Stimulated activated CD8-positive, alpha-beta memory T cell treated with anti-CD3 and anti-CD28 coated beads, Interleukin-15, amount 100 ng/mL, for 48 hours (primary cell): ENCODE measurements around the gene ANKRD13D.

ENCODE experiments used
- DNase-seq, 2 donors: peaks; one replicate each; pipeline ENCODE4 v3.0.0-alpha.2; 2020; ENCODE audit warnings: low read depth in 2 of 2

The ANKRD13D gene

DNA sequence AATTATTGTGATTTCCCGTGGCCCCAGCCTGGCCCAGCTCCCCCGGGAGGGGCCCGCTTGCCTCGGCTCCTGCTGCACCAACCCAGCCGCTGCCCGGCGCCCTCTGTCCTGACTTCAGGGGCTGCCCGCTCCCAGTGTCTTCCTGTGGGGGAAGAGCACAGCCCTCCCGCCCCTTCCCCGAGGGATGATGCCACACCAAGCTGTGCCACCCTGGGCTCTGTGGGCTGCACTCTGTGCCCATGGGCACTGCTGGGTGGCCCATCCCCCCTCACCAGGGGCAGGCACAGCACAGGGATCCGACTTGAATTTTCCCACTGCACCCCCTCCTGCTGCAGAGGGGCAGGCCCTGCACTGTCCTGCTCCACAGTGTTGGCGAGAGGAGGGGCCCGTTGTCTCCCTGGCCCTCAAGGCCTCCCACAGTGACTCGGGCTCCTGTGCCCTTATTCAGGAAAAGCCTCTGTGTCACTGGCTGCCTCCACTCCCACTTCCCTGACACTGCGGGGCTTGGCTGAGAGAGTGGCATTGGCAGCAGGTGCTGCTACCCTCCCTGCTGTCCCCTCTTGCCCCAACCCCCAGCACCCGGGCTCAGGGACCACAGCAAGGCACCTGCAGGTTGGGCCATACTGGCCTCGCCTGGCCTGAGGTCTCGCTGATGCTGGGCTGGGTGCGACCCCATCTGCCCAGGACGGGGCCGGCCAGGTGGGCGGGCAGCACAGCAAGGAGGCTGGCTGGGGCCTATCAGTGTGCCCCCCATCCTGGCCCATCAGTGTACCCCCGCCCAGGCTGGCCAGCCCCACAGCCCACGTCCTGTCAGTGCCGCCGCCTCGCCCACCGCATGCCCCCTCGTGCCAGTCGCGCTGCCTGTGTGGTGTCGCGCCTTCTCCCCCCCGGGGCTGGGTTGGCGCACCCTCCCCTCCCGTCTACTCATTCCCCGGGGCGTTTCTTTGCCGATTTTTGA lies 3.3 kb upstream of the ANKRD13D start:
- DNase-seq: no peak

DNA sequence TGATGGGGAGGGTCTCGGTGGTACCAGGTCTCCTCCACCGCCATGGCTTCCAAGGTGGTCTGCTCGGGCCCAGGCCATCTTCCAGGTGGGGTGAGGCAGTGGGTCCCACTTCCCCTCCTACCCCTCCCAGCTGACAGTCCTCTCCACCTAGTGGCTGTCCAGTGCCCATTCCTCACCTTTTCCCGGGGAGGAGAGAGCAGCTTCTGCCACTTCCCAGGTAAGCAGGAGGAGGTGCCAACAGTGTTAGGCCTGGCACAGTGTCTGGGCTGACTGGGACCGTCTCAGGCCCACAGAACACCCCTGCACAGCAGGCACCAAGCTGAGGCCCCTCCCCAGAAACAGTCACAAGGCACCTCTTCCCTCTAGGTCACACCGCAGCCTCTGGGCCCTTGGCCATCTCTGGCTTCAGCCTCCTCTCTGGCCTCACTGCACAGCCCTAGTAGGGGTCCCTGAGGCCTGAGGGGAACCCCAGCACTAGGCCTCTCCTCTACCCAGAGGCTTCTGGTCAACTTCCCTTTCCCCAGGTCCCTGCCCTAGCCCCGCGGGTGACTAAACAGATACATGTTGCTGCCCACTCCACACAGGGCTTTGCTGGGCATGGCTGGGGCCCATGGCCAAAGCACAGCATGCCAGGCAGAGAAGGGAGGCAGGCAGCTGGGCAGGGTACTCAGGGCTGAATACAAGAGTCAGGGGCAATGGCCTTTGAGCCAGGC lies 2.3 kb upstream of the ANKRD13D start:
- no peak for DNase-seq

DNA sequence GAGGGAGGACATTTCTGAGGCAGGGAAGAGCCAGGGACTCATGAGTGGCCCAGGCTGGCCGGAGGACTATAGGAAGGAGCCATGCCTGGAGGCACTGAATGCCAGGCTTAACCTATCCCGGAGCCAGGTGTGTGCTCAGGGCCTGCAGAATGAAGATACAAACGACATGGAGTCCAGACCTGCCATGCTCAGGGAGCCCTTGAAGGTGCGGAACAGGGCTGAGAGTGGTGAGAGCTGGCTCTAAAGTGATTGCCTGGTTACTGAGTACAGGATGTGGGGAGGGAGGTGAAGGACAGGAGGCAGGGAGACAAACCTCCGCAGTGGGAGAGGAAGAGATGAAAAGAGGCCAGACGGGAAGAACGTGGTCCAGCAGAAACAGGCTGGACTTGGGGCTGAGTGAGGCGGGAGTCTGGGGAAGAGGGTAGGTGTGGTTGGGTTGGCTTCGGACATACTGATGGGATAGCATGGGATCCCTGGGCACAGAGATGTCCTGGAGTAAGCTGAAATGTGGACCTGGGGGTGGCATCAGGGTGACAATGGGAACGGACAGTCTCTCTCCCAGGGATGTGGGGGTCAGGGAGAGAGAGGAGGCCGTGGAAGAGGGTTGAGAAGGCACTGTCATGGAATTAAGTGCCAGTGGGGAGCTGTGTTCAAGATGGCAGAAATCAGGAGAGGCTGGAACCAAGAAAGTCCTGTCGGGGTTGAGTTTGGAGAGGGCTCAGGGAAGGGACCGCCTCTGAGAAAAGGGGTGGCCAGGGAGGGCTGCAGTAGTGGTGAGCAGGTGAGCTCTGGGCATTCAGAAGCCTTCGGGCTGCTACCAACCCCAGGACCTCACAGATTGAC lies 1.5 kb upstream of the ANKRD13D start:
- DNase-seq: no peak

DNA sequence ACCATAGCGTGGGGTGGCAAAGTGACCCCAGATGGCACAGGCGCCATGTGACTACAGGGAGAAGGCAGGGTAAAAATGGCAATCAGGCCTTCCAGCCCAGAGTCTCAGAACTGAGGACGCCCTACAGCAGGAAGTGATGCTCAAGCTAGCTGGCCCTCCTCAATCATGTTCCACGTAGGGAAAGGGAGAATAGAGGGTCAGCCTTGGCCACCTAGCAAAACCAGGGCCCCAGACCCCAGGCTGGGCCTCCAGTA lies 978 bp upstream of the ANKRD13D start:
- no peak for DNase-seq

DNA sequence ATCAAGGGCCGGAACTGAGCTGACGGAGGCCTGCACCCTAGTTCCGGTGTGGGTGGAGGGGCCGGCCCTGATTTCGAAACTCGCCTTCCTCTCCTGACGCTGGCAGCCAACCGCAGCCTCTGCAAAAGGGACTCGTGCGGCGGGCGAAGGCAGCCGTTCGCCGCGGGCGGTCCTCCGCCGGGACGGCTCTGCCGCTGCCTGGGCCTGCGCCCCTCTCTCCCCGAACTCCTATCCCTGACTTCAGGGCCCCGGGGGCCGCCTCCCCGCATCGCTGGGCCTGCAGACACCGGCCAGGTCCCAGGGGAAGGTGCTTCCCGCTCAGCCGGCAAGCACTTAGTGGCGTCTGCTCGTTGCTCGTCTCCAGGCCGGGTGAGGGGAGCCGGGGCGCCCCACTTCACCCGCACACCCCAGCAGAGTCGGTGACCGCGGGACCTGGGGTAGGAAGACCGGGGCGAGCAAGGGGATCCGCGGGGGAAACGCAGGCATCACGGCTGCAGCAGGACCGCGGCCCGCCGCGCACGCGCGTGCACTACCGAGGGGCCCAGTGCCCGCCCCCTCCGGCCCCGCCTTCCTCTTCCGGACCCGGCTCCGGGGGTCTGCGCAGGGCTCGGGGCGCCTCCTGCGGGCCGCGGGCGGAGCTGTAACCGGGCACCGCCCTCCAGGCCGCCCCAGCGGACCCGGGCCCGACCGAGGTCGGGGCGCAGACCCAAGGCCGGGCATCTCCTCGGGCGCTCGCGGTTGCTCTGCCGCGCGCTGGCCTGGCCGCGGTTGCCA lies 464 bp upstream of the ANKRD13D start:
- DNase-seq: peak; percentile 86

DNA sequence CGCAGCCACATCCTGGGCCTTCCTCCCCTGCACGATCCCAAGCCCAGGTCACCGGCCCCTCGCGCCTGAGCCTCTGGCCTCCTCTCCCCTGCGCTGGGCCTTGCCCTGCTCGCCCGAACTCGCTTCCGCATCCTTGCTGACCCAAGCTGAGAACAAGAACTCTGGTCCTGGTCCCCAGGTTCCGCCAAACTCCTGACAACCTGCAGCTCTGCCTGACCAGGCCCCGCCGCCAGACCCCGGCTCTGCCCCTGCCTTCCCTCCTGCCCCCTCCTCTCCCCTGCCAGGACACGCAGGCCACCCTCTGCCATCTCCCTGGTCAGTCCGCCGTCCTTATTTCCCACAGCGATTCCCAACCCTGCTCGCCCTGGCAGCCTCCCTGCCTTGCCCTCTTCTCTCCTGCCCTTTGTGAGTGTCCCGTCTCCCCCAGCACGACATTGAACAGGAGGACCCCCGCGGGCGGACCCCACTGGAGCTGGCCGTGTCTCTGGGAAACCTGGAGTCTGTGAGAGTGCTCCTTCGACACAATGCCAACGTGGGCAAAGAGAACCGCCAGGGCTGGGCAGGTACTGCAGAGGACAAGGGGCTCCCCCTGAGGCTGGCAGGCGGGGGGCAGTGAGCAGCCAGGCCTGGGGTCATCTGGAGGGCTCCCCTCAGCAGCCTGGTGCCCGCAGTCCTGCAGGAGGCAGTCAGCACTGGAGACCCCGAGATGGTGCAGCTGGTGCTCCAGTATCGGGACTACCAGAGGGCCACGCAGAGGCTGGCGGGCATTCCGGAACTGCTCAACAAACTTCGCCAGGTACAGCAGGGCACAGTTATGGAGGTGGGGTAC lies 762 bp downstream of the ANKRD13D start:
- no peak for DNase-seq

DNA sequence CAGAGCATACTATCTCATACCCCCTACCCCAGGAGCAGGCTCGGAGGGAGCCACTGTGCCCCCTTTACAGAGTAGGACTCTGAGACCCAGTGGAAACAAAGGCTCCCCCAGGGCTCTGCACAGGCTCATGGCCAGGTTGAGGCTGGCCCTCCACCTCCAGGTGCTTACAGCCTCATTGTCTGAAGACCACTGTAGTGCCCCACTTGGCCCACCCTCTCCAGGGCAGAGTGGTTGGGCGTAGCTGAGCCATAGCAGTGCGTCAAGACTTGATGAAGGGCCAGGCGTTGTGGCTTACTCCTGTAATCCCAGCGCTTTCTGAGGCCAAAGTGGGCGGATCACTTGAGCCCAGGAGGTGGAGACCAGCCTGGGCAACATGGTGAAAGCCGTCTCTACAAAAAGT lies 1.7 kb downstream of the ANKRD13D start:
- no peak for DNase-seq

DNA sequence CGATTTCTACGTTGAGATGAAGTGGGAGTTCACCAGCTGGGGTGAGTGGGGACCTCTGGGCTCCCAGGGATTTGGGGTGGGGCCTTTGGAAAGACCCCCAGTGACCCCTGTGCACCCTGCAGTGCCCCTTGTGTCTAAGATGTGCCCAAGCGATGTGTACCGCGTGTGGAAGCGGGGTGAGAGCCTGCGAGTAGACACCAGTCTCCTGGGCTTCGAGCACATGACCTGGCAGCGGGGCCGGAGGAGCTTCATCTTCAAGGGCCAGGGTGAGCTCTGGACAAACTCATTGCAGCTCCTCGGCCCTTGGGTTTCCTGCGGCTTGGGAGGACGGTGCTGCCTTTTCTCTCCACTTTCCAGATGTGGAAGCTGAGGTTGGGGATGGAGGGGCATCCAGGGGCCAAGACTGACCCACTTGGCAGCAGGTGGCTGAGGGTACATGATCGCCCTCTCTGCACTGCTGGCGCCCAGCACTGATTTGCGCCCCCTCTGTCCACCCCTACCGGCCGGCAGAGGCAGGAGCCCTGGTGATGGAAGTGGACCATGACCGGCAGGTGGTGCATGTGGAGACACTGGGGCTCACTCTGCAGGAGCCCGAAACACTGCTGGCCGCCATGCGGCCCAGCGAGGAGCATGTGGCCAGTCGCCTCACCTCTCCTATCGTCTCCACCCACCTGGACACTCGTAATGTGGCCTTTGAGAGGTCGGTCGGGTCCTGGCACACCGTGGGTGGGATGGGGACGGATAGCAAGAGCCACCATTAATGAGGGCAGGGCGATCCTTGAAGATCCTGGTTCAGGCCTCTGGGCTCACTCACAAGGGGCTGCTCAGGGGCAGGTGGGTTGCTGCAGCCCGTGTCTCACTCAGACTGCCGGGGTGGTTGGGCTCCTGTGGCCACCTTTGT lies 2.6 kb downstream of the ANKRD13D start:
- DNase-seq: no peak

DNA sequence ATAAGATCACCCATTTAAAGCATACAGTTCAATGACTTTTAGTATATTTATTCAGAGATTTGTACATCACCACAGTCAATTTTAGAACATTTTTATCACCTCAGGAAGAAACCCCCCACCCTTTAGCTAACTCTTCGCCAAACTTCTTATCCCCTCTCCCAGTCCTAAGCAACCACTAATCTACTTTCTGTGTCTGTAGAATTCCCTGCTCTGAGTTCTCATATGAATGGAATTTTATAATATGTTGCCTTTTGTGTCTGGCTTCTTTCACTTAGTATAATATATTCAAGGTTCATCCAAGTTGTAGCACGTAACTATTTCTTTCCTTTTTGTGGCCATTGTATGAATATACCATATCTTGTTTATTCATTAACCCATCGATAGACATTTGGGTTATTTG lies 3.6 kb downstream of the ANKRD13D start:
- DNase-seq: no peak

DNA sequence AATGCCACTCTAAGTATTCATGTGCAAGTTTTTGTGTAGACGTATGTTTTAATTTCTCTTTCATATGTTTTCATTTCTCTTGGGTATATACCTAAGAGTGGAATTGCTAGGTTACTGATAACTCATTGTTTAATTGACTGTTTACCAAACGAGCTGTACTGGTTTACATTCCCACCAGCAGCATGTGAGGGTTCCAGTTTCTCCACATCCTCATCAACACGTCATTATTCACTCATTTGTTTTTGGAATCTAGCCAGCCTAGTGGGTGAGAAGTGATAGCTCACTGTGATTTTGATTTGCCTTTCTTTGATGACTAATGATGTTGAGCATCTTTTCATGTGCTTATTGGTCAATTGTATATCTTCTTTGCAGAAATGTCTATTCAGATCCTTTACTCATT lies 4.0 kb downstream of the ANKRD13D start:
- DNase-seq: no peak

DNA sequence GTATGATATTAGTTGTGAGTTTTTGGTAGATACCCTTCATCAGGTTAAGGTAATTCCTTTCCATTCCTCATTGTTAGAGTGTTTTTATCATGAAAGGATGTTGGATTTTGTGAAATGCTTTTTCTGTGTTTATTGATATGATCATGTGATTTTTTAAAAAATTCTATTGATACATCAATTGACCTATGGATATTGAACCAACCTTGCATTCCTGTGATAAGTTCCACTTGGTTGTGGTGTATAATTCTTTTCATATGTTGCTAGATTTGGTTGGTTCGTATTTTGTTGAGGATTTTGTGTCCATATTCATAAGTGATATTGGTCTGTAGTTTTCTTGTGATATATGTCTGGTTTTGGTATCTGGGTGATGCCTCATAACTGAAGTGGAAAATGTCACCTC lies 6.7 kb downstream of the ANKRD13D start:
- no peak for DNase-seq

DNA sequence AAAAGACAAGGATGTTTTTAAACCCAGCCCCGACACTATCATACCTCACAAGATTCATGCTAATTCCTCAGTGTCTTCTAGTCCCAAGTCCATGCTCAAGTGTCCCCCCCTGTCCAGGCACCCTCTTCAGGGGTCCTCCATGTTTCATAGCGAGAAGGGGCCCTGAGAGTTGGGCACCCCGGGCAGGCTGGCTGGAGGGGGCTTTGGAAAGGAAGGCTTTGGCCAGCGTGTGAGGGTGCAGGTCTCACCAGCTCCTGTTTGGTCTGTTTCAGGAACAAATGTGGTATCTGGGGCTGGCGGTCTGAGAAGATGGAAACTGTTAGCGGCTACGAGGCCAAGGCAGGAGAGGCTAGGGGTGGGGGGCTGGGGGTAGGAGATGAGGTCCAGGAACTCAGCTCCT lies 9.7 kb downstream of the ANKRD13D start:
- DNase-seq: no peak

DNA sequence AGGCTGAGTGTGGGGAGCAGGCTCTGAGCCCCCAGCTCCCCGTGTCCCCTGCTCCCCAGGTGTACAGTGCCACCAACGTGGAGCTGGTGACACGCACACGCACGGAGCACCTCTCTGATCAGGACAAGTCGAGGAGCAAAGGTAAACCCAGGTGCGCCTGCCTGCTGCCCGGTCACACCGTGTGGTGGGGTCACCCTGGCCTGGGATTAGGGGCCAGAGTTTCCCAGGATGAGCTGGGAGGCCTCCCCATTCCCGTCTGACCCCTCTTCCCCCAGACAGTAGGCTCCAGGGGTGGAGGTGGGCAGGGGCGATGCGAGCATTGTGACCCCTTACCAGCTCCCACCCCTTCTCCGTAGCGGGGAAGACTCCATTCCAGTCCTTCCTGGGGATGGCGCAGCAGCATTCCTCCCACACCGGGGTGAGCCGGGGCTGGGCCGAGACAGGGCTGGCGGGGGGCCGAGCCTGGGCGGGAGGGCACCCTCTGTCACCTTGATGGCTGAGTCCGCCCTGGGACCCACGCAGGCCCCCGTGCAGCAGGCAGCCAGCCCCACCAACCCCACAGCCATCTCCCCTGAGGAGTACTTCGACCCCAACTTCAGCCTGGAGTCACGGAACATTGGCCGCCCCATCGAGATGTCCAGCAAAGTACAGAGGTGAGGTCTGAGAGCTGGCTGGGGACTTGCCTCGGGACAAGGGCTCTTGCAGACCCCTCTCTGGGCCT lies 10.5 kb downstream of the ANKRD13D start:
- no peak for DNase-seq

DNA sequence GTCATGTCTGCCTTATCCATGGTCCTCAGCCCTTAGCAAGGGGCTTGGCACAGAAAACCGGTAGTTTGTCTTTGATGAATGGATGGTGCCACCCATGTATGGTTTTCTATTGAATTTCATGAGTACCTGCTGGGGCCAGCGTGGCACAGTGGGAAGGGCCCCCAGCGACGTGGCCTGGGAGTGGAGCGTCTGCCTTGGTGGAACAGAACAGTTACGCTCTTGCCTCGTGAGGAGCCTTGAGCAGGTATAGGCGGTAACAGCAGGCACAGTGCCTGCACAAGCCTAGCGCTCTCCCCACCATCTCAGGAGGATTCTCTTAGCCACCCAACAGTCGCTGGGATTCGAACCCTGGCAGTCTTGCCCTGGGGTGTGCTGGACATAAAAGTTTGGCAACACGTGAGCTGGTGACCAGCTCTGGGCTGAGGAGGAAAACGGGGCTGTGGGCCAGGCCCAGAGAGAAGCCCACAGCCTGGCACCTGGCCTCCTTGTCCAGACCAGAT lies 11.2 kb downstream of the ANKRD13D start:
- no peak for DNase-seq

DNA sequence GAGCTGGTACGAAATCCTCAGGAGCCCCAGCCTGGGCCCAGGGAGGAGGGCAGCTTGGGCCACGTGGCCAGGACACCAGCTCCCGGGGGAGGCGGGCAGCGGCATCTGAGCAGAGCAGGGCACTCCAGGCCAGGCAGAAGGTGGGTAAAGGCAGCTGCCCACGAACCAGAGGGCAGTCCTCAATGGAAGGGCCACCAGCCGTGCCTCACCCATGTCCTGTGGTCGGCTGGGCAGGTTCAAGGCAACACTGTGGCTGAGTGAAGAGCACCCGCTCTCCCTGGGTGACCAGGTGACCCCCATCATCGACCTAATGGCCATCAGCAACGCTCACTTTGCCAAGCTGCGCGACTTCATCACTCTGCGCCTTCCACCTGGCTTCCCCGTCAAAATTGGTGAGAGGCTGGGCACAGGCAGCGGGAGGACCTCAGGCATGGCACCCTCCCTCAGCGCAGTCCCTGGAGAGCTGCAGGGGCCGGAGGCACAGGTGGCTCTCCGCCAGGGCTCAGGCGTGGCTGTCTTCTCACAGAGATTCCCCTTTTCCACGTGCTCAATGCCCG lies 11.7 kb downstream of the ANKRD13D start:
- DNase-seq: no peak

DNA sequence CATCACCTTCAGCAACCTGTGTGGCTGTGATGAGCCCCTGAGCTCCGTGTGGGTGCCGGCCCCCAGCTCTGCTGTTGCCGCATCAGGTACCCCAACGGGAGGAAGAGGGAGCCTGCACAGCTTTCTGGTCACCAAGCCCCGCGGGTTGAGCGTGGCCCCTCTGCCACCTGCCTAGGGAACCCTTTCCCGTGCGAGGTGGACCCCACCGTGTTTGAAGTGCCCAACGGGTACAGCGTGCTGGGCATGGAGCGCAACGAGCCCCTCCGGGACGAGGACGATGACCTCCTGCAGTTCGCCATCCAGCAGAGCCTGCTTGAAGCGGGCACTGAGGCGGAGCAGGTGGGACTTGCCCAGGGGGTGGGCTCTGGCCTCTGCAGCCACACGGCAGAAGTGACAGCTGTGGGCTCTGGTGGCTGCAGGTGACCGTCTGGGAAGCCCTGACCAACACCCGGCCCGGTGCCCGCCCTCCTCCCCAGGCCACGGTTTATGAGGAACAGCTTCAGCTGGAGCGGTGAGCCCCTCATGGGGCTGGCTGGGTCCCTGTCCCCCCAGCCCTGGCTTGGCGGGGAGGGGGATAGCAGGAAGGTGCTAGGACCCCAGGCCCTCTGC lies 12.3 kb downstream of the ANKRD13D start:
- DNase-seq: no peak

DNA sequence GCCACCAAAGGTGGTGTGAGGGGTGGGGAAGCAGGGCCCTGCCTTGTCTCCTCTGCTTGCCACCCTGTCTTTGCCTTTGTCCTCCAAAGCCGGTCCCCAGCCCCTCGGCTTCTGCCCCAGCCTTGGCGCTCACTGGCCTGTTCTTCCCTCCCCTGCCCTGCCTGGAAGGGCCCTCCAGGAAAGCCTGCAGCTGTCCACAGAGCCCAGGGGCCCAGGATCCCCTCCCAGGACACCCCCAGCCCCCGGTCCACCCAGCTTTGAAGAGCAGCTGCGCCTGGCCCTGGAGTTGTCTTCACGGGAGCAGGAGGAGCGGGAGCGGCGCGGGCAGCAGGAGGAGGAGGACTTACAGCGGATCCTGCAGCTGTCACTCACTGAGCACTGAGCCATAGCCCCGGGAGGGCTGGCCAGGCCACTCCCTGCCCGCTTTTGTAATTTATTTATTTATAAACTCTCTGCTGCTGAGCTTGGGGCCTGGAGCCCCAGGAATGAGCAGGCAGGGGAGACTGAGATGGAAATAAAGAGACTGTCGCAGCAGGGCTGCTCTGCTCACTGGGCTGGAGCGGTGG lies 12.9 kb downstream of the ANKRD13D start:
- DNase-seq: no peak
